IMR-90 (cell line): ENCODE measurements around the gene MPIG6B. TPM values are rescaled to one million over a fixed set of nuclear protein-coding genes. Genes with fewer than 3 reads are reported as not detected.

Experiments
- ELK1 ChIP-seq: fragments of 150-350 bp; IDR thresholded peaks from 2 replicates; pipeline ENCODE4 v1.6.1; 2016; ENCODE audit warnings: low read depth, mild to moderate bottlenecking, low read length, moderate library complexity, borderline replicate concordance
- FOS ChIP-seq: fragments of 150-350 bp; IDR thresholded peaks from 2 replicates; pipeline ENCODE4 v1.6.1; 2016; ENCODE audit warnings: low read depth, low read length
- NFE2L2 ChIP-seq: fragments of 150-350 bp; IDR thresholded peaks from 2 replicates; pipeline ENCODE4 v1.6.1; 2016; ENCODE audit warnings: low read depth, mild to moderate bottlenecking, low read length
- POLR2A ChIP-seq: IDR thresholded peaks from 2 replicates; pipeline ENCODE4 v1.6.1; 2012; ENCODE audit warnings: mild to moderate bottlenecking, low read depth, low read length
- polyA plus RNA-seq, 3 experiments: library from polyadenylated mRNA; depleted of rRNA; stranded (reverse); fragments of >200 nt; gene quantifications; 2 replicates each; pipeline ENCODE4 v1.2.3, GENCODE V29; 2012; ENCODE audit warnings: low replicate concordance in 1 of 3
- total RNA-seq: library from RNA; depleted of rRNA; stranded (reverse); fragments of >200 nt; gene quantifications from 2 replicates; pipeline ENCODE4 v1.2.3, GENCODE V29; 2012

The MPIG6B gene
- total and polyA plus RNA-seq, 2 of the 4 experiments (the other 2 are of a cell fraction) = not detected

- no peak for TF ChIP-seq ELK1
- no peak for TF ChIP-seq NFE2L2
- no peak for TF ChIP-seq FOS
- TF ChIP-seq POLR2A = no peak
Measured at GRCh38 chr6:31727717-31728671, 4.8 kb downstream of the MPIG6B start (continued).
